GM21528 (cell line): ENCODE results near the gene CACNA1B.

Source experiments
- ATAC-seq: cut with Tn5 transposase; IDR thresholded peaks from one replicate; pipeline ENCODE4 v1.9.1; 2021; ENCODE audit warnings: mild to moderate bottlenecking, moderate library complexity; ENCODE audit not compliant: unreplicated experiment, low FRiP score

The CACNA1B gene

DNA sequence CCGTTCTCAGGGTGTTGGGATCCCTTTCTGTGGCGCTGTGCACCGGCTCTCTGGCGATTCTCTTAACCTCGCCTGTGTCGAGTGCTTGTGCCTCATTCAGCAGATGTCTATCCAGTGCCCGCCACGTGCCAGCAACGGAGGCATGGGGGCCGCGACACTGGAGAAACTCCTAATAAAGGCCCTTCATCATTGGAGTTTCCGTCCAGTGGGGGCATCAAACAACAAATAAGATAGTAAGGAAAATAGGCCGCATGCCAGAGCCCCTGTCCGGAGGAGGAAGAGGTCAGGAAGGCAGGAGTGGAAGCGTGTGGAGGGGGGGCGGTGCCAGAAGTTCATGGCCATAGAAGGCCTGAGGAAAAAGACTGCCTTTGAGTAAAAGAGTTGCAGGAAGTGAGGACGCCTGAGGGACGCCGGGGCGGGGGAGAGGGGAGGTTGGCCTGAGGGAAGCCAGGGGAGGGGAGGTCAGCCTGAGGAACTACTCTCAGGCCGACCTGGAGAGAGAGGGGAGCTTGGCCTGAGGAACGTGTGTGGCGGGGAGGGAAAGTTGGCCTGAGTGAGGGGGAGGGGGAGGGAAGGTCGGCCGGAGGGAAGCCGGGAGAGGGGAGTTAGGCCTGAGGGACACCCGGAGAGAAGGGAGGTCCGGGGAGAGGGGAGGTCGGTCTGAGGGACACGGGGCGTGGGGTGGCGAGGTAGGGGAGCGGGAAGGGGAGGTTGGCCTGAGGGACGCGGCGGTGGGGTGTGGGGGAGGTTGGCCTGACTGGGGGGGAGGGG is 82.2 kb downstream of the CACNA1B start:
- ATAC-seq, result no peak

DNA sequence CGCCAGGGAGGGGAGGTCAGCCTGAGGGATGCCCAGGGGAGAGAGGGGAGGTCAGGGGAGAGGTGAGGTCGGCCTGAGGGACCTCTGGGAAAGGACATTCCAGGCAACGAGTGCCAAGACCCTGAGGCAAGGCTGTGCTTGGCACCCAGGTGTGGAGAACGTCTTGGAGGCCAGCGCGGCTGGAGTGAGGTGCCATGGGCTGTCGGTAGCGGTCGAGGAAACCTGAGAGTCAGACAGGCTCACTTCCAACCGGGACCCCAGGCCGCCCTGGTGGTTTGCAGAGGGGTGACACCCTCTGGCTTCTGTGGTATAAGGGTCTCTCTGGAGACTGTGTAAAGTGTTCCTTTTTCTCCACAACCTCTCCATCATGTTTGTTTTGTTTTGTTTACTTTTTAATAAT is 82.9 kb downstream of the CACNA1B start:
- no peak for ATAC-seq

- ATAC-seq, result no peak
These were observed 85.9 kb downstream of the CACNA1B start for GRCh38 chr9:137963525-137963924.

DNA sequence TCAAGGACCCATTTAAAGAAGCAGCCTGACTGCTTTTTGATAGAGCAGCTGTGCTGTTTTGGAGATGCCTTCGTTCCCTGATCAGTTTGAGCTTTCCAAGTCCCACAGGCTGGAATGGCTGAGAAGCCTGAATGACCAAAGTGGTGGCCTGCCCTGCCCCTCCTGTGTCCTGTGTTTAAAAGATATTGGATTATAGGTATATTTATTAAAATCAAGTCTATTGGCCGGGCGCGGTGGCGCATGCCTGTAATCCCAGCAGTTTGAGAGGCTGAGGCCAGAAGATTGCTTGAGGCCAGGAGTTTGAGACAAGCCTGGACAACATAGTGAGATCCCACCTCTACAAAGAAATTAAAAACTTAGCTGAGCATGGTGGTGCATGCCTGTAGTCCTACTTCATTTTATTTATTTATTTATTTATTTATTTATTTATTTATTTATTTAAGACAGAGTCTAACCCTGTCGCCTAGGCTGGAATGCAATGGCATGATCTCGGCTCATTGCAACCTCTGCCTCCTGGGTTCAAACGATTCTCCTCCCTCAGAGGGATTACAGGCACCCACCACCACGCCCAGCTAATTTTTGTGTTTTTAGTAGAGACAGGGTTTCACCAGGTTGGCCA is 87.7 kb downstream of the CACNA1B start:
- ATAC-seq, result no peak

DNA sequence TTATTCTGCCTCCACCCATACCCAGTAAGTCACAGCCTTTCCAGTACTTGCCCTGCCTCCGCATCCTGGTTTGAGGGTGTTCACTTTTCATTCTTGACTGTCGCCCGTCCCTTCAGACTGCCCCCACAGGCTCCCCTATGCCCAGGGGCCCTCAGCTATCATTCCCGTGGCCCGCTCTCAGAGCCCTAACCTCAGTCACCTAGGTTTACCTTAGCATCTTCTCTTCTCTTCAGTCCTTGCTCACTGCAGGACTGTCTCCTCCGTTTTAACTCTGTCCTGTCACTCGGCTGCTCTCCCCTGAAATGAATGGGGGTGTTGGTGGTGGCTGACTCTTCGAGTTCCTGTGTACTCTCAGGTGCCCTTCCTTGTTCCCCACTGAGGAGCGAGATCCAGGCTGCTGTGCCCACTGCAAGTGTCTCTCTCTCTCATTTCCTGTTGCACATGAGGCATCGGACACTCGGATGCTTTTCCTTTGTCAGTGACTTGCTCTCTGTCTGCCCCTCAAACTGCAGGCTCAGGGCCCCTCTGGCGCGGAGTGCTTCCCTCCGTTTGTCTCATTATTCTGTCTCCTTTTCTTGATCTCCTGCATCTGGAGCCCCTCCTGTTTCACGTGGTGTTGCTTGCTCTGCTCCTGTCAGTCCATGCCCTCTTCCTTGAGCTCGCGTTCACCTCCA is 89.8 kb downstream of the CACNA1B start:
- ATAC-seq, result no peak

- no peak for ATAC-seq
These were observed 90.7 kb downstream of the CACNA1B start for GRCh38 chr9:137968235-137968634.

GRCh38 chr9:137969008-137969407 is 91.4 kb downstream of the CACNA1B start:
- ATAC-seq, result no peak

GRCh38 chr9:137969685-137970084 is 92.1 kb downstream of the CACNA1B start:
- no peak for ATAC-seq

DNA sequence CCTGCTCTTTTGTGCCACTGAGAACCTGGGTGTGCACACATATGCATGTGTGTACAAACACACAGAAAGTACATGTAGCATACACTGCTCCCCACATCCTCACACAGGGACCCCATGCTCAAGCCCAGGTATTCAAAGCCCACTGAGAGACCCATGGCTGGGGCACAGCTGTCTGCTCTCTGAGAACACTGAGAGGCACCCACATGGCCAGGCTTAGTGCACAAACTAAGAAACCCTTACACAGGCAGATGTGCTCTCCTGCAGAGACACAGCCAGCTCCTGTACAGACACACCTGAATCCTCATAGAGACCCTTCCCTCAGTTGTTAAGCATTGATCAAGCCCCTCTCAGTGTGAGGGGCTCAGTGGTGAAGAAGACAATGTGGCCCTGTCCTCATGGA is 92.5 kb downstream of the CACNA1B start:
- no peak for ATAC-seq

DNA sequence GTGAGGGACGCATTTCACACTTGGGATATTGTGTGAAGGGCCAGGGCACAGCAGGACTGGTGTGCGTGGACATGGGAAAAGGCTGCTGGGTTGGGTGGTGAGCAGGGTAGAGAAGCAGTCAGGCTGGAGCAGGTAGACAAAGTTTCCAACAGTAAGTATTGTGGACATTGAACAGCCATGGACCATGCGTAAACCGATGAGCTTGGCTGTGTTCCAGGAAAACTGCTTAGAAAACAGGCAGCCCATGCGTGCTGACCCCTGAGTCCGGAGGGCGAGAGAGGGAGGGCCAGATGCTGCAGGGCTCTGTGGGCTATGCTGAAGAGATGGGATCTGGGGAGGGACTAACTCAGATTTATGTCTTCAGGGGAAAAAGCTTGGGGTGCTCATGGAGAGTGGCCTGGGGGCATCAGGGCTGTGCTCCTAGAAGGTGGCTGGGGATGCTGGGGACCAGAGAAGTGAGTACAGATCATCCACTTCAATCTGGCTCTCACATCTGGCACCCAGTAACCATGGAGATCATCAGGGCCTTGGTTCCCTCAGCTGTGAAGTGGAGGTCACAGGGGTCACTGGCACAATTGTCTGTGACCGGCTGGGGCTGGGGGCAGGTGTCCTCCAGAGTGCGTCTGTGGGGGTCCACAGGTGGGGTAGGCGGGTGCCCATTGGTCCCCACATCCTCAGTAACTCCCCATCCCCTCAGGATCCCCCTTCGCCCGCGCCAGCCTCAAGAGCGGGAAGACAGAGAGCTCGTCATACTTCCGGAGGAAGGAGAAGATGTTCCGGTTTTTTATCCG is 93.3 kb downstream of the CACNA1B start:
- ATAC-seq, result no peak

DNA sequence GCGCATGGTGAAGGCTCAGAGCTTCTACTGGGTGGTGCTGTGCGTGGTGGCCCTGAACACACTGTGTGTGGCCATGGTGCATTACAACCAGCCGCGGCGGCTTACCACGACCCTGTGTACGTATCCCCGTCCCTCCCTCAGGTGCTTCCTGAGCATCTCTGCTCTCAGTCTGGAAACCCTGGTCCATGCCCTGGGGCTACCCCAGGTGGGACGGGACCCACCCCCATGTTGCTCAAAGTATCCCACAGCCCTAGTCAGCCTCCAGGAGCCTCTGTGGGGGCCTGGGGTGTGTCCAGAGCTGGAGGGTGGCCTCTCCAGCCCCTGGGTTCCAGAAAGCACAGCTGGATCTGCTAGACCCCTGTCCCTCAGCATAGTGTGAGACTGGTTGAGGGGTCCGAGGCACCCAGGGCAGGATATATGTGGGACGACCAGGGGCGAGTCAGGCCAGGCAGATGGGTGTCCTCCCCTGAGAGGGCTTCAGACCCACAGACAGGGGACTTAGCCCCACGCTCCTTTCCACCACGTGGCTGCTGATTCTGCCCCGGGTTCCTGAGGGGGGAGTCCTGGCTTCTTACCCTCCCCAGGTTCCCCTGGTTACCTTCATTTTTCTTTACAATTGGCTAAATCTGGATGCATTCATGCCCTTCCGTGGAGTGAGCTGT is 94.0 kb downstream of the CACNA1B start:
- ATAC-seq, result no peak

GRCh38 chr9:137972355-137972987 is 94.9 kb downstream of the CACNA1B start:
- no peak for ATAC-seq

DNA sequence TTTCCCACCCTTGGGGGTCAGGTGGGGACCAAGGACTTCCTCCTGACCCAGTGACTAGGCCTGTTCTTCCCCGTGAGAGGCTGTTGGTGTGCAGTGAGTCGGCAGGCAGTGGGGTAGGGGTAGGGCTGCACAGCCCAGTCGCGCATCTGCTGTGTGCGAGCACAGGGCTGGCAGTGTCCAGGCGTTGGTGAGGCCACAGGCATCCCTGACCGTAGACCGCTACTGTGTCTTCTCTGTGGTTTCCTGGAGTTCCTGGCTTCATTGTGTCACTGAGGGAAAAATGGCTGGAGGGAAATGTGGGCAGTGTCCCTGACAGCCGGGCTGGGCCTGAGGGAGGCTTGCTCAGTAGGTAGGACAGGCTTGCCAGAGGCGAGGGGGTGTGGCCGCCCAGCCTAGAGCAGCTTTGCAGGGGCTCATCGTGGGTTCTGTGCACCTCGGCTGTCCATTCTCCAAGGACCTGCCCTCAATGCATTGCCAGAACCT is 95.4 kb downstream of the CACNA1B start:
- no peak for ATAC-seq

DNA sequence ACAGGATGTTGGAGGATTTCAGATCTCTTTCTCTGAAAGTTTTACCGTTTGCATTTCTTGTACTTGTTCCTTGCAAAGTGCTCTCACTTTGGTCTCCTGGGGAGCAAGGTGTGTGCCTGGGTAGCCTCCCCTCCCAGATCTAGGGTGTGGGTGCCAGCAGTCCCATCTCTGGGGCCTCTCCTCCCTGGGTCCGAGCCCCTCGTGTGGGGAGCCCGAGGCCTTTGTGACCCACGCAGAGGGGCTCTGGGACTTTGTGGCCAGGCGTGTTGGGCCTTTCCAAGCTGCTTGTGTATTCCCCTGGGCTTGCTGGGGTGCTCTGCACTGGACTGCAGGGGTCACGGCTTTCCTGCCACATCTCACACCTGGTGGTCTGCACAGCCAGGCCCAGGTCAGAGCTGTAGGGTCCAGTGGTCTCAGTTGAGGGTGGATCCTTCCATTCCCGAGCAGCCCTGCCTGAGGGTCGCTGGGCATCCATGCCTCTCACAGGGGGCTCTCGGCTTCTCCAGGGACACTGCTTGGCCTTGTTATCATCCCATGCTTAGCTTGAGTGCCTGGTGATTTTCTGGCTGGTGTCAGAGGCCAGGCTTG is 96.3 kb downstream of the CACNA1B start:
- ATAC-seq, result no peak

GRCh38 chr9:137974746-137975526 is 97.4 kb downstream of the CACNA1B start:
- no peak for ATAC-seq

DNA sequence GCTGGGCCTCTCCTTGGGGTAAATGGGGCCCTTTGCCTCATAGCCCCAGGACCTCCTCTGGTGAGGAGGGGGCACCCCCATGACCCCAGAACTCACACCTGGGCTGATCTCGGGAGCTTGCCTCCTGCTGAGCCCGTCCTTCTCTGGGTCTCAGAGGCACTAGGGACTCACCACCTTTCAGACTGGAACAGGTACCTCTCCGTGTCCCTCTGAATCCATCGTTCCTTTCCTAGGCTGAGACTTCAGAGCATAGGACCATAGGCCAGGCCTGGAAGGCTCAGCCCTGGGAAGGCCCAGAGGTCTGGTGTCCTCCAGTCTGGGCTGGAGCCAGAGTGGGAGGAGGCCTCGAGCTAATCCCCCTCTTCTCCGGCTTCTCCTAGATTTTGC is 97.9 kb downstream of the CACNA1B start:
- ATAC-seq, result no peak

- ATAC-seq, result no peak
These were observed 98.5 kb downstream of the CACNA1B start for GRCh38 chr9:137975936-137976565.

DNA sequence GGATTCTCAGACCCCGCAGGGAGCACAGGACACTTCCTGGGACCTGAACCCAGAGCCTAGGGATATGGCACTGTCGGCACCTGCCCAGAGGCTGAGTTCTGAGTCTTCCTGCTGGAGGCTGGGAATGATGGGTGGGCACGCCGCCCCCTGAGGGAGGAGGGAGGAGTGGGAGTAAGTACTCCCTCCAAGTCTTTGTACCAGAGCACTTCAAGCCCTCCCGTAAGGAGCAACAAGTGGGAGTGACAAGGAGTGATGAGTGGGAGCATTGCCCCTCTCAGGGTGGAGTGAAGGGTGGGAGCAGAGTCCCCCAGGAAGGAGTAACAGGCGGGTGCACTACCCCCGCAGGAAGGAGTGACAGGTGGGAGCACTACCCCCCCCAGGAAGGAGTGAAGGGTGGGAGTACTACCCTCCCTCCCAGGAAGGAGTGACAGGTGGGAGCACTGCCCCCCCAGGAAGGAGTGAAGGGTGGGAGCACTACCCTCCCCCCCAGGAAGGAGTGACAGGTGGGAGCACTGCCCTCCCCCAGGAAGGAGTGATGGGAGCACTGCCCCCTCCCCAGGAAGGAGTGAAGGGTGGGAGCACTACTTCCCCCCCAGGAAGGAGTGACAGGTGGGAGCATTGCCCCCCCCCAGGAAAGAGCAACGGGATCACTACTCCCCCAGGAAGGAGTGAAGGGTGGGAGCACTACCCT is 100.1 kb downstream of the CACNA1B start:
- no peak for ATAC-seq
